GM18508 (cell line): ENCODE measurements around the gene DDX17.

Experiments
- ATAC-seq: cut with Tn5 transposase; IDR thresholded peaks from one replicate; pipeline ENCODE4 v1.9.1; 2021; ENCODE audit warnings: moderate number of reproducible peaks; ENCODE audit not compliant: insufficient read depth, unreplicated experiment

Gene DDX17

GRCh38 chr22:38451864-38452263, 54.2 kb downstream of the DDX17 start:
- ATAC-seq = no peak

- ATAC-seq = no peak
Observed at GRCh38 chr22:38451404-38451803, 54.7 kb downstream of the DDX17 start.

DNA sequence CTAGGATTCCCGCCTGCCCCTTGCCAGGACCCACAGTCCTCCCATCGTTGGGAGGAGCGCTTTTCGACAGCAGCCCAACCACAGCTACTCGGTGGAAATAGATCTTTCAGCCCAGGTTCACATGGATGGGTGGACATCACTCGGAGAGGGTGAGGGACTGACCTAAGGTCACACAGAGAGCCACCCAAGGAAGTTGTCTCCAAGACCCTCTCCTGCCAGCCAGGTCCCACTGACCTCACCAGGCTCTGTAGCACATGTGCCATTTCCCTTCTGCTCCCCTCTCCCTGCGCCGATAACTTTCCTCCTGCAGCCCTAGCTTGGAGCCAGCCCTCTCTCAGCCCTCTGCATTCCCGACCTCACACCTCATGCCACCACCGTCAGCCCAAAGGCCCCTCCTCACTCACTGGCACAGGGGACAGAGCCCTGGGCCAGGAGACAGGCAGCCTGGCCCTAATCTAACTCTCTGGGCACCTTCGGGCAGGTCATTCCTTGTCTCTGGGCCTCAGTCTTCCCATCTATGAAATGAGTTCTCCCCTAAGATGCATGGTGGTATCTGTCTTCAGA, 55.8 kb downstream of the DDX17 start:
- no peak for ATAC-seq

GRCh38 chr22:38449776-38450175, 56.3 kb downstream of the DDX17 start:
- no peak for ATAC-seq

GRCh38 chr22:38448945-38449745, 57.0 kb downstream of the DDX17 start:
- ATAC-seq = no peak

- ATAC-seq = no peak
Observed at GRCh38 chr22:38446018-38446601, 60.0 kb downstream of the DDX17 start.

DNA sequence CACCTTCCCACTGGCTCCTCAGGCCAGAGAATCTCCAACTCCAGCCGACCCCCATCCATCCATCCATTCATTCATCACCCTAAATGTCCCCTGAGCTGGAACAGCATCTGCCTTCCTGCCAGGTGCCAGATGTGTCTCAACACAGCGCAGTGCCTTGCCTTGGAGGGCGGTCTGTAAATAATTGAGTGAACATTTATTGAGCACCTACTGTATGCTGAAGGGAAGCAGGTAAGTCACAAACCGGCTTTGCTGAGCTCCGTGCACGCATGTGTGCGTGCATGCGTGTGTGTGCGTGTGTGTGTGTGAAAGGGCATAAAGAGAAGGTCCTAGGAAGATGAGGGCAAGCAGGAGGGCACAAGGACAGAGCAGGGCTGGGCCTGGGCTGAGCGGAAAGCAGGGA, 61.3 kb downstream of the DDX17 start:
- ATAC-seq = no peak

DNA sequence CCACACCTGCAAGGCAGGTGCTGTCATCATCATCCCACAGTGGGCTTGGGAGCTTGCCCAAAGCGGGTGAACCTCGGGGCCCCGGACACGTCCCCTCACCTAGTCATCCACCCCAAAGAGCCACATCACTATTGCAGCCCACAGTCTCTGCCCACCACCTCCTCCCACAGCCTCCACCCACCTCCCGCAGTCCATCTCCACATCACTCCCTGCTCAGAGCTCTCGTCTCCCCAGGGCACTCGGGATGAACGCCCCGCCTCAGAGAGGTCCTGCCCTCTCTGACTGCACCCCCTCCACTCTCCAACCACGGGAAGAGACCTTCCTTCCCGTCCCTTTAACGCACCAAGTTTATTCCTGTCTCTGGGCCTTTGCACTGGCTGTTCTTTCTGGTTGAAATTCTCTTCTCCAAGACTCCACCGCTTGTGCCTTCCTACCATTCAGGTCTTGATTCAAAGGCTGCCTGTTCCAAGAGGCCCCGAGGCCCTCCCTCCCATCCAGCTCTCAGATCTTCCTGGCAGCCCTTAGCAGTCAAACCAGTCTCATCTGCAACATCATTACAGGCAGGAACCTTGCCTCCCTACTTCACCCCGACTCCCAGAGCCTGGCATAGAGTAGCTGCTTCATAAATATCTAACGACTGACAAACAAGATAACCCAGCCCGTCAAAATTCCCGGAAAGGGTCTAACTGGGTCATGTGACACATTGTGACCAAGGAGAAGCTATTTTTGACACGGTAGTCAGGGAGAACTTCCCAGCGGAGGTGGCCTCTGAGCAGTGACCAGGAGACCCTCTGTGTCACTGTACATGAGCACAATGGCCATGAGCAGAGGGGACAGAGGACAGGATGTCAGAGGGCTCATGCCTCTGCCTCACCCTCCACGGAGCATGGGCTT, 62.2 kb downstream of the DDX17 start:
- no peak for ATAC-seq

DNA sequence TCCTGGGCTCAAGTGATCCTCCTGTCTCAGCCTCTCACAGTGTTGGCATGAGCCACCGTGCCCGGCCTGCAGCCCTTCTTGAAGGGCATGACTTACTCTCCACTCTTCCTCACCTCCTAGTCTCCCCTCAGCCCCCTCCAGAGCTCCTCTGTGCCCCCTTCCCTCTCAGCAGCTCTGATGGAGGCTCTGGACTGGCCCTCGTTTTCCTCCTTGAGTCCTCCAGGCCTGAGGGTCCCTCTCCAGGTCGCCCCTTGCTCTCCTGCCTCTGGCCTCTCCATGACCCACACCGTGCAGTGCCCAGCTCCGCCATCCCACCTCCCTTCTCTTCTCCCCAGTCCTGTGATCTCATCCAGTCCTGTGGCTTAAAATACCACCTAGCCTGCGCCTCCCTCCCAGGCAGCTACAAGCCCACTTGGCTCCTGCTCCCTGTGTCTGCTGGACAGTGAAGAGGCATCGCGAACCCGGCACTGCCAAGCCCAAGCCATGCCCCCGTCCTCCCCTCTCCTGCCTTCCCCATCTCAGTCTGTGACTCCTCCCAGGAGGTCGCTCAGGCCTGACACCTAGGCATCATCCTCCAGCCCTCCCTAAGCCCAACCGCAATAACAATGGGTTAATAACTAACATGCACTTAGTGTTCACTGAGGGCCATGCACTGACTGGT, 63.0 kb downstream of the DDX17 start:
- no peak for ATAC-seq

DNA sequence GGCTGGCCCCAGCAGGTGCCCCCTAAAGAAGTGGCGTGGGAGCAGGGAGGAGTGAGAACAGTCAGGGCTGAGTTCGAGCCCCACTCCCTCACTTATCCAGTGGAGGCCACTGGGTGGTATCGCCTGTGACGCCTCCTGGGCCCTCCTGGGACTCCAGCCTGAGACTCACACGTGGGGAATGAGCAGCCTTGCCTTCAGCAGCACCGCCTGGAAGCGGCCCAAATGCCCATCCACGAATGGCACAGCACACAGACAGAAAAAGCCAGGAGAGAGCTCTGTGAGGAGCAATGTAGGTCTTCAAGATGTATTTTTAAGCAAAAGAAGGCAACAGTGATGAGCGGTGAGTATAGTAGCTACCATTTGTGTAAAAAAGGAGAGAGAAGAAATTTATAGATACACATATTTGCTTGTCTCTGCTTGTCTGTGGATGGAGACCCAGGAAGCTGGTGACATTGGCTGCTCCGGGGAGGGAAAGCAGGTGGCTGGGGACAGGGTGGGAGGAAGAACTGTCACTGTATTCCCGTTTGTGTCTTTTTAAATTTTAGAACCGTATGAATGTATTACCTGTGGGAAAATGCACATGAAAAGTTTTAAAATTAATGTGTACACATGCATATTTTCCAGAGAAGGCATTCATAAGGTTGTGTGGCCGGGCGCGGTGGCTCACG, 64.4 kb downstream of the DDX17 start:
- ATAC-seq = no peak

DNA sequence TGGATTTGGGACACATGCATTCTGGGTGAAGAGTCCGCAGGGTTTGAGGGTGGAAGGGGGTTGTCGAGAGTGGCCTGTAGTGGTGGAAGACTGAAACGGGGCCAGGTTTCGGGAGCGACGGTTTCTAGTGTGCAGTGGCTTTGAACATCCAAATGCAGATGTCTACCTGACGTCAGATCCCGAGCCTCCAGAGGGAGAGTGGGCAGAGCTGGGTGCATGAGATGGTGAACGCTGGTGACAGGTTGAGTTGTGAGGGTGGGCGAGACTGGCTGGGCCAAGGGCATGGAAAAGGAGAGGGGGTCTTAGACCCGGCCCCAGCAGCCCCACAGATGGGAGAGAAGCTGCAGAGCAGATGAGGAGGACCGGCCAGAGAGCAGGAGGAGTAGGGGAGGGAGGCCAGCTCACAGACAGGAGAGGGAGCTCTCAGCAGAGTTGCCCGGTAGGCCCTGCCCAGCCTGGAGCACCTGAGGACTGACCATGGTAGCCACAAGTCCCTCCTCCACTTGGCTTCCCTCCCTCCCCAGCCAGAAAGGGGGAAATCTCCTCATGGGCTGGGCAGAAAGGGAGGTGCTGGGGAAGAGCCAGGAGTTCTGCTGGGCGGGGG, 65.3 kb downstream of the DDX17 start:
- no peak for ATAC-seq

DNA sequence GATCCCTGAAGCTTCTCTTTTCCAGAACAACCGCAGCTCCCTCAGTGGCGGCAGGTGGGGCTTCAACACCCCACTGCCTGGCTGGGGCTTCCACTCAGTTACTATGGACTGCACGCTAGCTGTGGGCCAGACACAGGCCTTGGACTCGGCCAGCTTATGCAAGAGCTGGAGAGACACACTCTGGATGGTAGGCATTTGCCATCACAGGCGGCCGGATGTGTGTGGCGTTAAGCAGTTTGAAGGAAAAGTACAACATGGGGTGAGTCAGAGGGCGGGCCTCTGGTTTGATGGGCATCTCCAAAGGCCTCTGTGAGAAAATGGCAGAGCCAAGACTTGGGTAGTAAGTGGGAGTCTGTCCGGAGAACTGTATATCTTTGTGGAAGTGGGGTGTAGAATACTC, 68.7 kb downstream of the DDX17 start:
- ATAC-seq = no peak

- ATAC-seq = no peak
Observed at GRCh38 chr22:38436629-38437395, 69.3 kb downstream of the DDX17 start.

DNA sequence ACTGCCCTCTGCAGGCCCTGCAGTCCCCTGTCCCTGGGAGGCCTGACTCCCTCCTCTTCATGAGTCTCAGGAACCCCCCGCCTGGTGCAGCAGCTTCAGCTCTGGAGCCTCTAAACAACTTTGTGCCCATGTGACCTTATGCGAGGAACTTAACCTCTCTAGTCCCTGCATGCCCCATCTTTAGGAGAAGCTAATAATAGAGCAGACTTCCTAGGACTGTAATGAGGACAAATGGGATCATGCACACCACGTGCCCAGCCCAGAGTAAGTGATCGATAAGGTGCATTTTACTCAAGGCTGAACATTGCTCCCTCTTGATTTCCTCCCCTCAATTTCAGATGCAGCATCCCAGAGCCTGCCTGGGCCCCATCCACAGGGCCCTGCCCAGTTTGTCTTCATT, 70.1 kb downstream of the DDX17 start:
- ATAC-seq = no peak

GRCh38 chr22:38435010-38435409, 71.1 kb downstream of the DDX17 start:
- ATAC-seq = no peak

DNA sequence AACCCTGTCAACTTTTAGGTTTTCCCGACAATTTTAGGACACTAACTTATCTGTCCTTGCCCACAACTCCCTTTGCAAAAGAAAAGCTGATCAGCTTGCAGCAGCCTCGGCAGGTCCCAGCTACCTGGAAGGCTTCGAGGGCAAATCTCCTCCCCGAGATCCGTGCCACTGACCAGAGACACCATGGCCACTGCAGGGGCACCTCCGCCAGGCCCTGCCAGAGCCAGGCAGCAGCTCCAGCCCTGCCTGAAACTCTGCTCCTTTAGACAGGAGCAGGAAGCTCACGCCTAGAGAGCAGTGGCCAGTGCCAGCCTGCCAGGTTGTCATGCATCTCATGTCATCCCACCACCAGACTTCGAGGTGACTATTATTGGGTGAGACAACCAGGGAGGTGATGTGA, 72.2 kb downstream of the DDX17 start:
- no peak for ATAC-seq
